Activated T-helper 1 cell treated with anti-CD3 and anti-CD28 coated beads, Interleukin-12 subunit alpha, Interleukin-12 subunit beta, Interleukin-2, Interleukin-4 antibody, amounts not matched to agents 30 ng/mL and 10 ng/mL and 1 ng/mL, durations not matched to agents 14 hours and 24 hours and 36 hours (primary cell): Measurements from ENCODE around the gene SLC25A21. TPM values are rescaled to one million over a fixed set of nuclear protein-coding genes. Genes with fewer than 3 reads are reported as not detected.

Experiments
- DNase-seq: peaks from one replicate; pipeline ENCODE4 v3.0.0; 2021; ENCODE audit warnings: low spot score
- H3K27ac Mint-ChIP-seq: one replicate; pipeline ENCODE4 v1.8.0; 2021; ENCODE audit warnings: mild to moderate bottlenecking, mixed read lengths
- H3K27me3 Mint-ChIP-seq: one replicate; pipeline ENCODE4 v1.8.0; 2022; ENCODE audit warnings: mild to moderate bottlenecking, moderate library complexity, mixed read lengths; ENCODE audit not compliant: insufficient read depth
- H3K36me3 Mint-ChIP-seq: one replicate; pipeline ENCODE4 v1.8.0; 2021; ENCODE audit warnings: low read depth, mixed read lengths
- H3K4me1 Mint-ChIP-seq: one replicate; pipeline ENCODE4 v1.8.0; 2021; ENCODE audit warnings: low read depth, mixed read lengths
- H3K4me3 Mint-ChIP-seq: one replicate; pipeline ENCODE4 v1.8.0; 2021; ENCODE audit warnings: mild to moderate bottlenecking, moderate library complexity, mixed read lengths
- H3K9me3 Mint-ChIP-seq: one replicate; pipeline ENCODE4 v1.8.0; 2021; ENCODE audit warnings: mixed read lengths
- intact Hi-C: fragments of 100-400 bp; cut with micrococcal nuclease; formaldehyde crosslinking; loops from one replicate; pipeline ENCODE4 v1.15.1; 2024
- total RNA-seq: library from RNA; stranded (reverse); gene quantifications from 2 replicates; pipeline ENCODE4 v1.2.3, GENCODE V29; 2022

SLC25A21 gene
- total RNA-seq, 1 donor from 2014 or later: not detected

DNA sequence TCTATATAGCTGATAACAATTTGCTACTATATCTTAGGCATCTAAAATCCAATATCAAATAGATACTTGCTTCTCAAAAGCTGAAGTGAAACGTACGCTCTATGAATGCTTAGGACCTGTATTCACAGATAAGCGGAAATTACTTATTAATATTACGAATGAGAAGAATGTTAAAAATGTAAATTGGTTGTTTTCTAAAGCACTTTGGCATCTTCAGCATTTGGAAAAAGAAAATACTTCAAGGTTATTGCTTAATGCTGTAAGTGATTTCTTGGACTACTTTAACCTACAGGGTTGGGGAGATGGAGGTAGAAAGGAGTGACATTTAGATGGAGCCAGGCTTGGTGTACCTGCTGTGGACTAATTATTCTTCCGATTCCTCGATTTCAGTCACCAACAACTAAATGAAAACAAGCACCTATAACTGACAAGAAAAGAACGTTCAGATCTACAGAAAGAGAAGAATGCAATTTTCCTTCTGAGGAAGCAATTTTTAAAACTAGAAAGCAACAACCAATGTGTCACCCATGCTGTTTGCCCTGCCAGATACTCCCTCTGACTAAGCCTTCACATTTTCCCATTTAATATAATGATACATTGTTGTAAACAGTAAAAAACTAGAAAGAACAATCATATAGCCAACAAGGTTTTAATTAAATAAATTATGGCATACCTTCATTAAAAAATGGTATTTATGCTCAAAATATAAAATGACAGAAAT lies 49.3 kb downstream of the SLC25A21 start:
- DNase-seq: no peak
- Mint-ChIP-seq H3K4me1 (no peaks in the 10 kb centered on the region), H3K27me3 (no peaks in the 10 kb centered on the region), H3K27ac (no peak overlapping the region), H3K4me3 (no peak overlapping the region), H3K9me3 (peaks cover 4% of the 10 kb centered on the region), H3K36me3 (no peaks in the 10 kb centered on the region)
- intact Hi-C loops: no loop called here

DNA sequence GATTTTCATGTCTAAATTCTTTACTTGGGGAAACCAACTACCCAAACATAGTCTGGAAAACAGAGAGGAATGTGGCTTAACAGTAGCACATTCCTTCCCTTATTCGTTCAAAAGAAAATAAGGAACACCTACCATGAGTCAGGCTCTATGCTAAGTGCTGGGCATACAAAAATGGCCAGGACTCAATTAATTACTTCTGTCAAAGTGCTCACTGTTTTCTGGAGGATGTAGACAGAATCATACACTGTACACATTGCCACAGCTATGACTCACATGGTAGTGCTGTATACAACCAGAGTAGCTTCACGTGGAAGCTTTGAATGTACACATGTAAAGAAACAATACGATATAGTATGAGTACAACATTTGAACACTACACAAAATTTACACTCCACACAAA lies 50.1 kb downstream of the SLC25A21 start:
- Mint-ChIP-seq H3K36me3 (no peaks in the 10 kb centered on the region), H3K4me3 (no peak overlapping the region), H3K27me3 (no peaks in the 10 kb centered on the region), H3K4me1 (no peaks in the 10 kb centered on the region), H3K9me3 (peaks cover 4% of the 10 kb centered on the region), H3K27ac (no peak overlapping the region)
- intact Hi-C loops: no loop called here
- DNase-seq: no peak

DNA sequence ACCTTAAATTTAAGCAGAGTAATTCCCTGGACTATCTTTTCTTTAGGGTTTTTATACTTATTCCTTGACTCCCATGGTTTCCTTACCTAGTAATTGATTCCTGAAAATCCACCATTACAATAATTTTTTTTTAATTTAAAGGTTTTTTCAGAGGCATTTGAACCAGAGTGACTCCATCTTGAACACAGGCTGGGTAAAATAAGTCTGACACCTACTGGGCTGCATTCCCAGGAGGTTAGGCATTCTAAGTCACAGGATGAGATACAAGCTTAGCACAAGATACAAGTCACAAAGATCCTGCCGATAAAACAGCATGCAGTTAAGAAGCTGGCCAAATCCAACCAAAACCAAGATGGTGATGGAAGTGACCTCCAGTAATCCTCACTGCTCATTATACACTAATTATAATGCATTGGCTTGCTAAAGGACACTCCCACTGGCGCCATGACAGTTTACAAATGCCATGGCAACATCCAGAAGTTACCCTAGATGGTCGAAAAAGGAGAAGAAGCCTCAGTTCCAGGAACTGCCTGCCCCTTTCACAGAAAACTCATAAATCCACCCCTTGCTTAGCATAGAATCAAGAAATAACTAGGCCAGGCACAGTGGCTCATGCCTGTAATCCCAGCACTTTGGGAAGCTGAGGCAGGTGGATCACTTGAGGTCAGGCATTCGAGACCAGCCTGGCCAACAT lies 53.6 kb downstream of the SLC25A21 start:
- DNase-seq: no peak
- intact Hi-C loops: no loop called here
- Mint-ChIP-seq H3K9me3 (peaks cover 7% of the 10 kb centered on the region), H3K27ac (no peak overlapping the region), H3K36me3 (no peaks in the 10 kb centered on the region), H3K27me3 (no peaks in the 10 kb centered on the region), H3K4me3 (no peak overlapping the region), H3K4me1 (no peaks in the 10 kb centered on the region)

DNA sequence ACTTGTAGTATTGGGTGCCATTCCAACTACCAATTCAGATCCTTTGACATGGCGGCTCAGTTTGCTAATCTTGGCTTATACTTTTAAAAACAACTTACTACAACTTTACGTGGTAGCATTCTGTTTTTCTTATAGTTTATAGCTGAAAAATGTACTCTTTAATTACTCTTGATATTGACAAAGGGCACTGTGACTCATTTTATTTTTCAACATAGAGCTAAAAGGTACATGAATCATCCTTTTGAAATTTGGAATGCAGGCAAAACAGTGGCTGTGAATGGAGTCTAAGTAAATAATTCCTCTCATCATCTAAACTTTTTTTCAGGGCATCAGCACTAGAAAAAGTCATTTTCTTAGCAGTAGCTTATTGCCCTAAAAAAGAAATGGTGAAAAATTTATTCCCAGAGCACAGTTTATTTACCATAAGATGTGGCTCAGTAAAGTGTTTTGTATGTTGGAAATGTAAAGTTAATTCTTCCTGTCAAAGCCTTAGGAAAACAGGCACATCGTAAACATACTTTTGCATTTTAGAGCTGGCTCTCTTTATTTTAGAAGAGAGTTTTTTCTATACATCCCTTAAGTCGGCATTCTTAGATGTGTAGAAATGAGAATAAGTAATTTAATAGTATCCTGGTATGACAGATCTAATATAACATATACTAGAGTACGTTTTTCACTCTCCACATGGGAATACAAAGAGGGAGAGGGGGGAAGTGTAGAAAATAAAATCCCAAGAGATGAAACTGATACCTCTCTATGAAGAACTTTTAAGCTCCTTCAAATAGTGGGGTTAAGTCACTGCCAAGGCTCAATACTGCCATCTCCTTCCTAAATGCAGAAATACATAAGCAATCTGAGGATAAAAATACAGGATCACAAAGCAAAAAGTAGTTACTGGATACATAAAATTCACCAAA lies 55.2 kb downstream of the SLC25A21 start:
- intact Hi-C loops: no loop called here
- H3K4me3 Mint-ChIP-seq: no peak overlapping the region
- no peaks in the 10 kb centered on the region for H3K4me1 Mint-ChIP-seq
- H3K9me3 Mint-ChIP-seq: peaks cover 5% of the 10 kb centered on the region
- H3K27me3 Mint-ChIP-seq: no peaks in the 10 kb centered on the region
- H3K36me3 Mint-ChIP-seq: no peaks in the 10 kb centered on the region
- H3K27ac Mint-ChIP-seq: no peak overlapping the region
- no peak for DNase-seq

DNA sequence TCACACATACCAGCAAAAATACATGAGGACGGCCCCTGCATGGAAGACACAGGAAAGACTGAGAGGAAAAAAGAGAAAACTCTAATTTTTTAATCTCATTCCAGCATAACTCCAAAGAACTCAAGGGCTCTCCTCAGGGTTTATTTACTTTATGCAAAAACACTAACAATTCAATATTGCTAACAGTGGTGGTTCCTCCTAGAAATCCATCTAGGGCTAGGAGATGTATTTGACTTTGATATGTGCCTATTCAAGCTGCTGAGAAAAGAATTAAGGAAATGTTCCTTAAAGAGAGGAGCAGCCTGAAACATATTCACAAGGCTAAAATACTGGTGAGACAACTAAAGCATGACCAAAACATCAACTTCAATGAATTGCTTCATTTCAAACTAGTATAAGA lies 57.0 kb downstream of the SLC25A21 start:
- peaks cover 5% of the 10 kb centered on the region for H3K9me3 Mint-ChIP-seq
- no peak for DNase-seq
- intact Hi-C loops: no loop called here
- H3K4me1 Mint-ChIP-seq: no peaks in the 10 kb centered on the region
- H3K27ac Mint-ChIP-seq: no peak overlapping the region
- no peak overlapping the region for H3K4me3 Mint-ChIP-seq
- no peaks in the 10 kb centered on the region for H3K36me3 Mint-ChIP-seq
- H3K27me3 Mint-ChIP-seq: no peaks in the 10 kb centered on the region

DNA sequence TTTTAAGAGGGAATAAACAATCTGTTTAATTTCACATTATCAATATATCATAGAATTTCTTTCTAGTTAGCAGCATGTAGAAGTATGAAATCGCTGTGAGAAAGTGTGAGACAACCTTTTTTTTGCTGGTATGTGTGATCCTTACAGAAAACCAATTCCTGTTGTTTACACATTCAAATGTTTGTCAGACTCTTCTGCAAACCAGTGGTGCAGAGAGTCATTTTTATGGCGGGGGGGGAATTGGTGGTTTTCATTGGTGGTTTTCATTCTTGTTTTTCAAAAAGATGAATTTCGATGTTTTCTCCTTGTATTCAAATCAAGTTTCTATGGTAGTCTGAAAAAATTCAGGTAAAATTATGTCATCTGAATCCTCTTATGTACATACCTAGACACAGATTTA lies 57.8 kb downstream of the SLC25A21 start:
- H3K4me3 Mint-ChIP-seq: no peak overlapping the region
- H3K27ac Mint-ChIP-seq: no peak overlapping the region
- no peaks in the 10 kb centered on the region for H3K36me3 Mint-ChIP-seq
- no peaks in the 10 kb centered on the region for H3K27me3 Mint-ChIP-seq
- no peaks in the 10 kb centered on the region for H3K4me1 Mint-ChIP-seq
- peaks cover 5% of the 10 kb centered on the region for H3K9me3 Mint-ChIP-seq
- DNase-seq: no peak
- intact Hi-C loops: no loop called here

DNA sequence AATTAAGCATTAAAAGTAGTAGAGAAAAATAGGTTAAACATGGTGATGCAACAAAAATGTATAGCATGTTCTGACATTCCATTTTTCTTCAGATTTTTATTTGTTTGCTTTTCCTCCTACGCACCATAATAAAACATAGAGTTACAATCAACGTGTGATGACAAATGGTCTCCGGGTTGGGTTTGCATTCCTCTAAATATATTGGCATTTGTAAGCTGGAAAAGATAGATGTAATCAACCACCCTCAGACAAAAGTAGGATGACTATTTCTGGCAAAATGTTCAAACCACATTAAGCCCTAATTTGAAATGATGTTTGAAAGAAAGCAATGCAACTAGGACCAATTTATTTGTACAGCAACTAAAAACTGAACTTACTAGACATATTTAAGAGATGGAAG lies 58.4 kb downstream of the SLC25A21 start:
- Mint-ChIP-seq H3K4me3 (no peak overlapping the region), H3K9me3 (peaks cover 5% of the 10 kb centered on the region), H3K36me3 (no peaks in the 10 kb centered on the region), H3K27ac (no peak overlapping the region), H3K4me1 (no peaks in the 10 kb centered on the region), H3K27me3 (no peaks in the 10 kb centered on the region)
- intact Hi-C loops: no loop called here
- no peak for DNase-seq

DNA sequence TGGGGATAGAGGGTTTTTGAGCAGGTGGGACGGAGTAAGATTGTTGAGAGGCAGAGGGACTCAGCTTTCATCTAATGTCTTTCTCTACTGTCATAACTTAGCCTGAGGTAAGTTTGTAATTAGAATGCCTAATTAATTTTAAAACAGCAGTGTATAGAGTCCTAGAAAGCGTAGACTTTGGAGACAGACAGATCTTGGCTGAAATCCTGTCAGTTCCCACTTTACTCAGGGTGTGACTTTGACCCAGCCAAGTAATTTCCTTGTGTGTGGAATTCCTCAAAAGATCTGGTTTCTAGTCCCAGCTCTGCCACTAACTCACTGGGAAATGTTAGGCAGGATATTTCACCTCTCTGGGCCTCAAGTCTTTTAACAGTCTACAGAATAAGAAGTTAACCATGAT lies 74.3 kb downstream of the SLC25A21 start:
- H3K4me3 Mint-ChIP-seq: no peak overlapping the region
- no peak overlapping the region for H3K27ac Mint-ChIP-seq
- H3K36me3 Mint-ChIP-seq: no peaks in the 10 kb centered on the region
- peaks cover 16% of the 10 kb centered on the region for H3K9me3 Mint-ChIP-seq
- H3K27me3 Mint-ChIP-seq: no peaks in the 10 kb centered on the region
- DNase-seq: no peak
- no peaks in the 10 kb centered on the region for H3K4me1 Mint-ChIP-seq
- intact Hi-C loops: no loop called here

DNA sequence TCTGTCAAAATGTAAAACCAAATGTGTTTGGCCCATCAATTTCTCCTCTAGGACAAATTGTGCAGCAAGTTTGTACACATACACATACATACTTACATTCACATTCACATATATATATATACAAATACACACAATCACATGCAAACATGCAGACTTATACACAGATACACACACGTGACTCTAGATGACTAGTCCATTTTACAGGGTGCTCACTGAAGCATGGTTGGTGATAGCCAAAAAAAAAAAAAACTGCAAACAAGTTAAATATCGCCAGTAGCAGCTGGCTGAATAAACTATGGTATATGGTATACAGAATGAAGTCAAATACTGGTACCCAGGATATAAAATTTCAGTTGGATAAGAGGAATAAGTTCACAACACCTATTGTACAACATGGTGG lies 77.9 kb downstream of the SLC25A21 start:
- Mint-ChIP-seq H3K9me3 (peaks cover 13% of the 10 kb centered on the region), H3K4me1 (no peaks in the 10 kb centered on the region), H3K36me3 (no peaks in the 10 kb centered on the region), H3K27me3 (no peaks in the 10 kb centered on the region), H3K4me3 (no peak overlapping the region), H3K27ac (no peak overlapping the region)
- no peak for DNase-seq
- intact Hi-C loops: no loop called here

DNA sequence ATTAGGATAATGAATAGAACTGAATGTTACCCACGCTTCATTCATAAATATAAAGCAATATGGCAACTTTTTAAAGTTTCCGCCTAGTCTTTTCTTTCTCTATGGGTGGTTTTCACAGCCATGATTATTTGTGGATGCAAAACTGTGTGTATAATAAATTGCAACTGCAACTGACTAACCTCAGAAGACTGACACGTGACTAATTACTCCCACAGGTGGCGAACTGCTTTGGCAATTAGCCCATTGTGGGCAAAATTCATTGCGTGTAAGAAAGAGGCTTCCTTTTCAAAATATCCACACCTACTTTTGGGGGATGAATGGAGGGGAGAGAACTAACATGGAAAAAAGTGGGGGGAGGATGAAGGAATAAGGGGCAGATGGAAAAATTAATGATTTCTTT lies 79.0 kb downstream of the SLC25A21 start:
- no peaks in the 10 kb centered on the region for H3K36me3 Mint-ChIP-seq
- DNase-seq: no peak
- intact Hi-C loops: no loop called here
- H3K27me3 Mint-ChIP-seq: no peaks in the 10 kb centered on the region
- H3K27ac Mint-ChIP-seq: no peak overlapping the region
- H3K9me3 Mint-ChIP-seq: peaks cover 13% of the 10 kb centered on the region
- H3K4me1 Mint-ChIP-seq: no peaks in the 10 kb centered on the region
- H3K4me3 Mint-ChIP-seq: no peak overlapping the region

DNA sequence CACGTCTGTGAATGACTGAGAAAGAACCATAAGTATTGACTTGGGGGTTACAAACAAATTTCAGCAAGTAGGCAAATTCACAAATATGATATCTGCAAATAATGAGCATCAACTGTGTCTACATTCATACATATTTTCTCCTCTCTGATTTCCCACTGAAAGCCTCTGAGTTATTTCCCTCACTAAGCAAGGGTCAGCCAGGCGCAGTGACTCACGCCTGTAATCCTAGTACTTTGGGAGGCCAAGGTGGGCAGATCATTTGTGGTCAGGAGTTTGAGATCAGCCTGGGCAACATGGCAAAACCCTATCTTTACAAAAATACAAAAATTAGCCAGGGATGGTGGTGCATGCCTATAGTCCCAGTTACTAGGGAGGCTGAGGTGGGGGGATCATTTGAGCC lies 80.8 kb downstream of the SLC25A21 start:
- DNase-seq: no peak
- intact Hi-C loops: no loop called here
- H3K9me3 Mint-ChIP-seq: peaks cover 13% of the 10 kb centered on the region
- no peaks in the 10 kb centered on the region for H3K36me3 Mint-ChIP-seq
- H3K4me3 Mint-ChIP-seq: no peak overlapping the region
- no peaks in the 10 kb centered on the region for H3K27me3 Mint-ChIP-seq
- H3K27ac Mint-ChIP-seq: no peak overlapping the region
- H3K4me1 Mint-ChIP-seq: no peaks in the 10 kb centered on the region

DNA sequence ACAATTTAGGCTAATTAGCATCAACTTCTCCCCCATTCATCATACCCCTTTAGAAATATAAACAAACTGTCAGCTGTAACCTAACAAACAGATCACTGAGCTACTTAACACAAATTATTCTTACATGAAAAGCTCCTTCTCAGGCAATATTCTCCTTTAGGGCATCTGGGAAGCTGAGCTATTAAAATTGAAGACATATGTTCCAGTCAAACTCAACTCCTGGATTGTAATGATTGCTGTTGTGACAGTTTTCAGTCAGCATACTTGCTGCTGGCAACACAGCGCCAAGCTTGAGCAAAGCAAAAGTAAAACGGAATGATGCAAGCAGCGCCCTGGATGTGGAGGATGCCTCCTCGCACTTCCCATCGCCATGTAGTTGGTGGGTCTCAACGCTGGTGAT lies 82.4 kb downstream of the SLC25A21 start:
- DNase-seq: no peak
- H3K4me3 Mint-ChIP-seq: no peak overlapping the region
- H3K4me1 Mint-ChIP-seq: no peaks in the 10 kb centered on the region
- peaks cover 7% of the 10 kb centered on the region for H3K9me3 Mint-ChIP-seq
- intact Hi-C loops: no loop called here
- no peaks in the 10 kb centered on the region for H3K36me3 Mint-ChIP-seq
- no peak overlapping the region for H3K27ac Mint-ChIP-seq
- no peaks in the 10 kb centered on the region for H3K27me3 Mint-ChIP-seq

DNA sequence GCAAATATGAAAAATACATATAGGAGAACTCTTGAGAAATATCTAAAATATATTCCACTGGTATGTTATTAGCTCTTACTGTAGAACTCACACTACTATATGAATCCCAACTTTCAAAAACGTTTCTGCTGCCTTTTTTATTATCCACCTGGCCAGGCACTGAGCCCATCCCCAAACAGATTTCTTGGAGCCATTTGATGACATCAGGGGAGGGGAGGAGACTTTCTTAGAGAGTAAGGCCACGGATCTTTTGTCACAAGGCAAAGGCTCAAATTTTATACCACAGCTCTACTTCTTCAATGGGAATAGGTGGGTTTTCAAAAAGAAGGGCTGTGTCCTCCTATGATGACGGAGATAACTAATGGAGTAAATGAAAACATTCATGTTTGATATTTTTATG lies 83.0 kb downstream of the SLC25A21 start:
- no peak for DNase-seq
- intact Hi-C loops: no loop called here
- H3K4me1 Mint-ChIP-seq: no peaks in the 10 kb centered on the region
- H3K9me3 Mint-ChIP-seq: peaks cover 7% of the 10 kb centered on the region
- H3K27ac Mint-ChIP-seq: no peak overlapping the region
- no peaks in the 10 kb centered on the region for H3K27me3 Mint-ChIP-seq
- H3K36me3 Mint-ChIP-seq: no peaks in the 10 kb centered on the region
- H3K4me3 Mint-ChIP-seq: no peak overlapping the region
